ENCODE data around the gene FAM118A. TPM values are rescaled to one million over a fixed set of nuclear protein-coding genes. Genes with fewer than 3 reads are reported as not detected.

The FAM118A gene
- total and polyA plus RNA-seq, 3 donors from 2014 or later: 70.8 to 104 (median 80.2) TPM

DNA sequence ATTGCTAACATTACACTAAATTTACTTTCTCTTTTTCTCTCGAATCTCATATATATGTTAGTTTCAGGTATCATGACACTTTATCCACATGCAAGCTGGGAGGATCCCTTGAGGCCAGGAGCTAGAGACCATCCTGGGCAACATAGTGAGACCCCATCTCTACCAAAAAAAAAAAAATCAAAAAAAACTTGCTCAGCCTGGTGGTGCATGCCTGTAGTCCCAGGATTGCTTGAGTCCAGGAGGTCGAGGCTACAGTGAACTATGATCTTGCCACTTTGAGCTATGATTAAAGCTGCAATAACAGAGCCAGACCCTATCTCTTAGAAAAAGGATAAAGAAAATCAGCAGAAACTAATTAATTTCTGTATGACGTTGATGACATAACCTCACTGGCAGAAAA lies 28.7 kb upstream of the FAM118A start:
- Histone ChIP-seq H3K36me3 (ENCODE audit: low read depth, missing control alignments) (no peaks in the 10 kb centered on the region), H3K9me3 (no peaks in the 10 kb centered on the region), H3K4me1 (peaks cover 3% of the 10 kb centered on the region), H3K4me3 (no peak overlapping the region), H3K27ac (no peak overlapping the region), H3K27me3 (no peaks in the 10 kb centered on the region)
- intact Hi-C loops (cut with DNase I; ENCODE audit: low total_unique reads): no loop called here
- no peak for DNase-seq
- 84 to 94% methylated on average over 3 of the region's 3 CpGs for WGBS, 2 donors
- TF ChIP-seq CTCF (IDR thresholded peaks at IDR 0.05) (no peak), POLR2A (IDR thresholded peaks at IDR 0.05) (no peak)

GRCh38 chr22:45284705-45285262 lies 24.9 kb upstream of the FAM118A start, which contains the start of gene UPK3A:
UPK3A (plus strand) TSS chr22:45284949; CDS start chr22:45285014, 65 bp downstream.
- peak; percentile 73 for DNase-seq
- Histone ChIP-seq H3K9me3 (no peaks in the 10 kb centered on the region), H3K27ac (no peak within 1 kb of the TSS), H3K36me3 (ENCODE audit: low read depth, missing control alignments) (no peaks in the 10 kb centered on the region), H3K4me1 (peaks cover 3% of the 10 kb centered on the region), H3K4me3 (peak within 1 kb of the TSS; percentile 24 to 44), H3K27me3 (no peaks in the 10 kb centered on the region)
- no peak for TF ChIP-seq POLR2A (IDR thresholded peaks at IDR 0.05)
- TF ChIP-seq CTCF (IDR thresholded peaks at IDR 0.05): no peak
- WGBS, 2 donors: 12 to 31% methylated on average over 4 to 46 of the region's 46 CpGs
- intact Hi-C loops (cut with DNase I; ENCODE audit: low total_unique reads): no loop called here

DNA sequence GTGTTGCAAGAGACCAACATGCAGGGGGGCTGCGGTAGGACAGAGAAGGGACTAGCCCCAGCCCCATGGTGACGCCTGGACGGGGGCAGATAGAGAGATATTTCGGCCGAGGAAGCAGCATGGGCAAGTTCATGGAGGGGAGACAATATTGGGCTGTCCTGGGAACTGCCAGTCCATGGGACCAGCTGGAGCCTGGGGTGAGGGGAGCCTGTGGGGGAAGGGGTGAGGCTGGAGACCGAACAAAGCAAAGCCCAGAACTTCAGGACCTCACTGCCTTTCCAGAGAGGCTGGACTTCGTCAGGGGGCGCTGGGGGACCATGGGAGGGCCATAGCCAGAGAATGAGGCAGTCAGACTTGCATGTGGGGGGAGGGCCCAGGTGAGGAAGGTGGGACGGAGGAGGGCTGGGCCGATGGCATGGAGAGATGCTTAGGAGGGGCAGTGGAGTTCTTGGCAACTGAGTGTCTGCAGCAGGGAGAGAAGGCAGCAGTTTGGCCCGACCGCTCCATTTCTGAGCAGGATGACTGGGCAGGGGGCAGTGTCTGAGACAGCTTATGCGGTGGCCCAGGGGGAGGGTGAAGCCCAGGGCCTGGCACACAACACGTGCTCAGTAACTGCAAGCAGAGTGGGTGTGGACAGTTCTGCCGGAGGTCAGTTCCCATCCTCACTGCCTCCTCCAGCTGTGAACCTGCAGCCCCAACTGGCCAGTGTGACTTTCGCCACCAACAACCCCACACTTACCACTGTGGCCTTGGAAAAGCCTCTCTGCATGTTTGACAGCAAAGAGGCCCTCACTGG lies 24.3 kb upstream of the FAM118A start:
- WGBS, 2 donors: 51 to 60% methylated on average over 16 of the region's 16 CpGs
- H3K9me3 ChIP-seq: no peaks in the 10 kb centered on the region
- no peak for TF ChIP-seq CTCF (IDR thresholded peaks at IDR 0.05)
- no peak for TF ChIP-seq POLR2A (IDR thresholded peaks at IDR 0.05)
- intact Hi-C loops (cut with DNase I; ENCODE audit: low total_unique reads): no loop called here
- peak overlapping the region in 1 of 2 donors; percentile 44 for H3K4me3 ChIP-seq
- peaks cover 3% of the 10 kb centered on the region for H3K4me1 ChIP-seq
- no peak for DNase-seq
- no peaks in the 10 kb centered on the region for H3K27me3 ChIP-seq
- no peak overlapping the region for H3K27ac ChIP-seq
- H3K36me3 ChIP-seq (ENCODE audit: low read depth, missing control alignments): no peaks in the 10 kb centered on the region

DNA sequence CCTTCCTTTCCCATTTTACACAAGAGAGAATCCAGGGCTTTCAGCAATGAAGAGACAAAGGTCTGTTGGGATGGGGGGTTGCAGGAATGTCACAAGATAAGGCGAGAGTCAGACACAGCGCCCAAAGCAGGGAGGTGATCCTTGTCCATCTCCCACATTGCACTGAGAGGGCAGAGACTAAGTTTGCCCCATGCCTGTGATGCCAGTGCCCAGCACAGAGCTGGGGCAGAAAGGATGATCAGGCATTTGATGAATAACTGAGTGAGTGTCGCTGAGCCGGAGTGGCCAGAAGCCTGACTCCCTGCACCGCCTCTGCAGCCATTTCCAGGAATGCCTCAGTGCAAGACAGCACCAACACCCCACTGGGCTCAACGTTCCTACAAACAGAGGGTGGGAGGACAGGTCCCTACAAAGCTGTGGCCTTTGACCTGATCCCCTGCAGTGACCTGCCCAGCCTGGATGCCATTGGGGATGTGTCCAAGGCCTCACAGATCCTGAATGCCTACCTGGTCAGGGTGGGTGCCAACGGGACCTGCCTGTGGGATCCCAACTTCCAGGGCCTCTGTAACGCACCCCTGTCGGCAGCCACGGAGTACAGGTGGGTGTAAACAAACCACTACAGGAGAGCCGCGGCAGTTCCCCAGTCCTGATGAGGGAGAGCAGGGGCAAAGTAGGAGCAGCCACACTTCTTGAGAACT lies 22.7 kb upstream of the FAM118A start:
- DNase-seq: no peak
- Histone ChIP-seq H3K9me3 (no peaks in the 10 kb centered on the region), H3K4me1 (peaks cover 3% of the 10 kb centered on the region), H3K27me3 (no peaks in the 10 kb centered on the region), H3K36me3 (ENCODE audit: low read depth, missing control alignments) (no peaks in the 10 kb centered on the region), H3K4me3 (no peak overlapping the region), H3K27ac (no peak overlapping the region)
- intact Hi-C loops (cut with DNase I; ENCODE audit: low total_unique reads): no loop called here
- WGBS, 2 donors: 72 to 95% methylated on average over 7 to 12 of the region's 12 CpGs
- no peak for TF ChIP-seq POLR2A (IDR thresholded peaks at IDR 0.05)
- TF ChIP-seq CTCF (IDR thresholded peaks at IDR 0.05): no peak
